CD4-positive, alpha-beta T cell treated with Interleukin-10 for 1 hour (primary cell): ENCODE results near the gene RAD51C.
"Not testable (repeated sequence)": the region's sequence is repeated elsewhere in the genome, so short reads cannot be mapped to it uniquely, and the experiment has no call there.

Source experiments
- DNase-seq: peaks from one replicate; pipeline ENCODE4 v3.0.0-alpha.2; 2020

The RAD51C gene

GRCh38 chr17:58692239-58693055 is at the start of gene RAD51C:
RAD51C (plus strand) TSS chr17:58692602; CDS start chr17:58692644, 42 bp downstream.
- DNase-seq: peak; percentile 88

DNA sequence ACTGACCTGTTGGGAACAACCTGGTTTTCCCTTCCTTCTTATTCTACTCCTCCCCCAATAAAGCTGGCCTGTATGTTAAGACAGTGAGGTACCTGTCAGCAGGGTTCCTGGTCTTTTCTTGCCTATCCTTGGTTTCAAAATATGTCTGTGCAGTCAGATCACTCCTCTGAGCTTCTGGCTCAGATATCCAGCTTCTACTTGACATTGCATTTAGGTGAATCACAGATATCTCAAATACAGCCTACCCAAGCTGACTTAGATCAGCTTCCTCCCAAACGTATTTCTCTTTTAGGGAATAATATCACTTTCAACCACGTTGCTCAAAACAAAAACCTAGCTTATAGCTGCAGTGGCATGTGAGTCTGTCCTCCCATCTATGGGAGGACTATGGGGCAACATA is 49.3 kb upstream of the RAD51C start:
- no peak for DNase-seq

DNA sequence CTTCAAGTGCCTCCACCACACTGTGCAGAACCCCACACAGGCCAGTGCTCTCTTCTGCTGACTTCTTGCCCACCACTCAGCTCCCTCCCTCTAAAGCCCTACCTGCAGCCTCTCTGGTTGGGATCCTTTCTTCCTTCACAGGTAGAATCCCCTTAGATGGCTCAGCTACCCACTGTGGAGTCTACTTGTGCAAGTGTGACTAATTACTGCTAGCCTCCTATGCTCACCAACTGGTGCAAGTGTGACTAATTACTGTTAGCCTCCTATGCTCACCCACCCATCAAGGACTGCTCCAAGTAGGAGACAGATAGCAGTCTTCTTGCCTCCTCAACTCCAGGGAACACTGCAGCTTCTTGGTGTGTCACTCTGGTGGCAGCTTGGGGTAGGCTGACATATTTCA is 44.2 kb upstream of the RAD51C start:
- no peak for DNase-seq

- DNase-seq: peak; percentile 15
Observed at GRCh38 chr17:58657962-58658803, 34.2 kb upstream of the RAD51C start.

GRCh38 chr17:58658804-58659713 is 33.3 kb upstream of the RAD51C start:
- DNase-seq: peak; percentile 91

DNA sequence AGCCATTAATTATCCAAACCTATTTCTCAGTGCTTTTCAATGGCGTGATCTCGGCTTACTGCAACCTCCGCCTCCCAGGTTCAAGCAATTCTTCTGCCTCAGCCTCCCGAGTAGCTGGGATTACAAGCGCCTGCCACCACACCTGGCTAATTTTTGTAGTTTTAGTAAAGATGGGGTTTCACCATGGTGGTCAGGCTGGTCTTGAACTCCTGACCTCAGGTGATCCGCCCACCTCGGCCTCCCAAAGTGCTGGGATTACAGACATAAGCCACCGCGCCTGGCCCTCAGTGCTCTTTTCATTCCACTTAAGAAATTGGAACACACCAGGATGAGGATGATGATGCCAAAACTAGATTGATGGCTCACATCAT is 32.7 kb upstream of the RAD51C start:
- DNase-seq: not testable (repeated sequence)

GRCh38 chr17:58660621-58661020 is 31.8 kb upstream of the RAD51C start:
- DNase-seq: no peak

DNA sequence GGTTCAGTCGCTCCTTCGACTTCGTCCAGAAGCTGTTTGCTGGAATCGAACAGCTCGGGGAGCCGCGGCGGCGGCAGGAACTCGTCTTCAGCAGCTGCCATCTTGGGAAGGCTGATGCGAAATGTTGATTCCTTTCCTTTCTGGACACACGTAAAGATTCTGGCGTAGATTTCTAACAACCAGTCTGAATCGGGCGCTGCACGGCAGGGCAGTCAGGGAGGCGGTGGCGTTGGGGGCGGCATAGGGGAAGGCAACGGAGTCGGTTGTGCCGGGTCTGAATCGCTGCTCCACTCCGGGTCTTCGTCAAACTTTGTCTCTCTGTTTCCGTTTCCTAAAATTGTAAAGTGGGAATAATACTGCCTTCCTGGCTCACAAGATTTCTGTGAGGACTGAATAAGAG is 30.9 kb upstream of the RAD51C start:
- DNase-seq: no peak

DNA sequence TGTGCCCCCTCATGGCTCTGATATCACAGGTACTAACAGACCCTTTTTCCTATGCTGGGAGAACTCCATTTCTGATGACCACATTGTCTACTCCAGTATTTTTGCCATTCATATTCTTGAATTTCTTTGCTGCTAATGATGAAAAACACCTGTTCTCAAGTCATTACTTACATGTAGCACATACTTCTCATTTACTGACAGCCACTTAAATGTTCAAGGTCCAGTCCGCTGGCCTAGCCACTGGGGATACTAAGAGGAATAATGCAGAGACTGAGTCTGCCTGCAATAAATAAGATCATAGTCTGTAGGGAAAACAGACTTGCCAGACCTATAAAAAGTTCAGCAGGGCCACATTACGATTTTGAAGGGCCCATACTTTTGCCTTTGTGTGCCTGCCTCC is 28.1 kb upstream of the RAD51C start:
- no peak for DNase-seq

DNA sequence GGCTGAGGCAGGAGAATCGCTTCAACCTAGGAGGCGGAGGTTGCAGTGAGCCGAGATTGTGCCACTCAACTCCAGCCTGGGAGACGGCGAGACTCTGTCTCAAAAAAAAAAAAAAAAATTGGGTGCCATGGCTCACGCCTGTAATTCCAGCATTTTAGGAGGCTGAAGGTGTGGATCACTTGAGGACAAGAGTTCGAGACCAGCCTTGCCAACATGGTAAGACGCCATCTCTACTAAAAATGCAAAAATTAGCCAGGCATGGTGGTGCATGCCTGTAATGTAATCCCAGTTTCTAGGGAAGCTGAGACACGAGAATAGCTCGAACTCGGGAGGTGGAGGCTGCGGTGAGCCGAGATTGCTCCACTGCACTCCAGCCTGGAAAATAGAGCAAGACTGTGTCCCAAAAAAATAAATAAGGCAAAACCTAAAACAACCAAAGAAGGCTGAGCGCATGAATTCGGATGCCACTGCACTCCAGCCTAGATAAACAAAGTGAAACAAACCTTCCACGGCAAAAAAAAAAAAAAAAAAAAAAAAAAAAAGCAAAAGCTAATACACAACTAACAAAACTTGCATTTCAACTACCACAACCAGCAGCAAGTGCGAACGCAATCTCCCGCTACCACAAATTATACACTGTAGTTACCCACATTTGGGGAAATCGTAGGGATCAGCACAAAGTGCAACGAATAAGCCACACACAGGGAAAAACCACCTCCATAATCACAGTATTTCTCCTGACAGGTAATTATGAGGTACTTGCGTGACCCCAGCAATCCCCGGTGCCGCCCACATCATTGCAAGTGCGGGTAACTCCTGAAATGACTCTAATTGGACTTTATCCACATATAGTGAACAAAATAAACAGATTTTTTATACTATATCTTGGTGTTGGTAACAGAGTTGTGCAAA is 26.2 kb upstream of the RAD51C start:
- no peak for DNase-seq

DNA sequence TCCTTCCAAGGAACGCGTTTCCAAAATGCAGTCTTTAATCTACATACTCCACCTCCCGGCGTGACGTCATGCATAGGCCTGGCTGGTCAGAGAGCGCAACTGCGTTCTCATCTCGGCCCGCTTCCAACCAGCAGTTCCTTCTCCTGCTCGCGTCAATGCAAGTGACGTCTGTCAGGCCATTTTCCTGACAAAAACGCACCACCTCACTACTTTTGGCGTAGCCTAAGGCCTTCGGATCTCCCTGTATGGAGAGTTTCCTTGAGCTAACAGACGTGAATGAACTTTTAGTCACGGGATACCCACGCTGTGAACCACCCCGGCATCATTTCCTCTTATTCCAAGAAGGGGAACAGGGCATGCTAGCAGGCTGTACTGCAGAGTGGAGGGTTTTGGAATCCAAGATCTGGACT is 25.5 kb upstream of the RAD51C start:
- peak; percentile 50 for DNase-seq

GRCh38 chr17:58667934-58668597 is 24.3 kb upstream of the RAD51C start:
- no peak for DNase-seq

DNA sequence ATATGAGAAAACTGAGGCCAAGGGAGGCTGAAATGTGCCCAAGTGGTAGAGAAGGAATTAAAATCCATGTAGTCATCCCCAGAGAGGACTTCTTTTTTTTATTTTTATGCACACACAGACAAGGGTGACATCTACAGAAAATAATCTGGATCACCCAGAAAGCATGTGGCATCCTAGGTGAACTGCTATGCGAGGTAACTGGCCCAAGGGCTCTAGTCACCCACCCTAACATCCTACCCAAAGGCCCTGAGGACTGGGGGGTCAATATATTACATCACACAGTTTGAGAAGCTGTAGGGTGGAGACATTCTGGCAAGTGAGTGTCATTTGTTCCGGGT is 23.8 kb upstream of the RAD51C start:
- no peak for DNase-seq

- DNase-seq: no peak
Observed at GRCh38 chr17:58669853-58670252, 22.5 kb upstream of the RAD51C start.

DNA sequence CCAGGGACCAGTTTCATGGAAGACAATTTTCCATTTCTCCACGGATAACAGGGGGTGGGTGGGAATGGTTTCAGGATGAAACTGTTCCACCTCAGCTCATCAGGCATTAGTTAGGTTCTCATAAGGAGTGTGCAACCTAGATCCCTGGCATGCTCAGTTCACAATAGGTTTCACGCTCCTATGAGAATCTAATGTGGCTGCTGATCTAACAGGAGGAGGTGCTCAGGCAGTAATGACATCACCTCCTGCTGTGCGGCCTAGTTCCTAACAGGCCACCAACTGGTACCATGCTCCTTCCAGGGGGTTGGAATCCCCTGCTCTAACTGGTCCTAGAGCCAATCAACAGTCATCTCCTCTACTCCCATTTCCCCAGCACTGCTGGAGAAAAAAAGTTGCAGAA is 20.4 kb upstream of the RAD51C start:
- DNase-seq: no peak

DNA sequence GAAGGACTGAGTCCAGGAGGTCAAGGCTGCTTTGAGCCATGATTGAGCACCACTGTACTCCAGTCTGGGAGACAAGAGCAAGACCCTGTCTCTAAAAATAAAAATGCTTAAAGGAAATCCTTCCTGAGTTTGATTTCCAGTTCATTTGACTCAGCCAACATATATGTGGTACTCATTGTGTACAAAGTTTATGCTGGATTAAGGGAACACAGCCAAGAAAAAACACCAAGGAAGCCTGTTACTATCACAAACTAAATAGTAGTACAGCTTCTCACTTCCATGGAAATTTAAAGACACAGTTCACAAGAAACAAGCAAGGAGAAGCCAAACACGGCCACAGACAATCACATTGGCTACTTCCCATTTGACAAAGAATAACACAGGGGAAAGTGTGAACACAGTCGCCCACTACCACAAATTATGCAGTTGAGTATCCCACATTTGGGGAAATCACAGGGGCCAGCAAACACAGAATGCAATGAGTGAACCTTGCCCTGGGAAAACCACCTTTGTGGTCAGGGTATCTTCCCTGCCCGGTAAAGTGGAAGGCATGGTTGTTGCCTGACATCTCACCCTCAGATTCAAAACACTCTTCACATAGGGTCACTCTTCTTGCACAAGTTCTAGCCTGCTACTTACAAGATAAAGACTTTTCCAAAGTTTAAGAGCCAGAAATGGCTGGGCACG is 15.1 kb upstream of the RAD51C start:
- no peak for DNase-seq

GRCh38 chr17:58678287-58678686 is 14.1 kb upstream of the RAD51C start:
- DNase-seq: not testable (repeated sequence)

- no peak for DNase-seq
Observed at GRCh38 chr17:58679263-58680037, 13.0 kb upstream of the RAD51C start.

- DNase-seq: no peak
Observed at GRCh38 chr17:58680038-58680369, 12.4 kb upstream of the RAD51C start.

GRCh38 chr17:58684003-58684402 is 8.4 kb upstream of the RAD51C start:
- no peak for DNase-seq
